ENCODE data around the gene SLCO2B1. TPM values are rescaled to one million over a fixed set of nuclear protein-coding genes. Genes with fewer than 3 reads are reported as not detected.

Gene SLCO2B1
- total RNA-seq, 6 donors from 2014 or later = 86.2 to 366 (median 193) TPM

DNA sequence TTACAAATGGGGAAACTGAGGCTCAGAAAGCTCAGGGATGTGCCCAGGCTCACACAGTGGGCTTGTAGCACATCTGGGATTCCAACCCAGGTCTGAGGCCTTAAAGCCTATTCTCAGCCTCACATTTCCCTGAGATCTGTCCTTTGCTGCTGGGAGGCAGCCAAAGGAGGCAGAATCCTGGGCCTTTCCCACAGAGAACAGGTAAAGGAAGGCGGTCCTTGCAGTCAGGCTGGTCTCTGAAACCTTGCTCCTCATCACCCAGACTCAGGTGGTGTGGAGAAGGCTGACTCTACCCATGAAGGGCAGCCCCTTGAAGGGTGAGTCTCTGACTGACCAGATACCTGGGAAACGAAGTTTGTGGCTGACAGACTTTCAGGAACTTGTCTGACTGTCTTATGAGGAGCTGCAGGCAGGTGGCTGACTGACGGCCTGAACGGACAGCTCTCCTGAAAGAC, 7.8 kb downstream of the SLCO2B1 start:
- Histone ChIP-seq H3K4me3 (no peak overlapping the region), H3K36me3 (no peaks in the 10 kb centered on the region), H3K4me1 (peaks cover 21 to 61% (median 43%) of the 10 kb centered on the region in 4 donors), H3K27me3 (no peaks in the 10 kb centered on the region), H3K9me3 (no peaks in the 10 kb centered on the region), H3K27ac (peak overlapping the region; percentile 60 to 91 (median 76))
- ATAC-seq (ENCODE audit: low FRiP score in 2 of 2) (no peak), DNase-seq (no peak)
- 60 to 77% methylated on average over 1 to 4 of the region's 4 CpGs for WGBS, 2 donors
- TF ChIP-seq EP300 (IDR thresholded peaks at IDR 0.05) = no peak
- no peak for TF ChIP-seq POLR2AphosphoS5 (IDR thresholded peaks at IDR 0.05)
- no peak for TF ChIP-seq CTCF (IDR thresholded peaks at IDR 0.05)
- no peak for TF ChIP-seq POLR2A (IDR thresholded peaks at IDR 0.05)

GRCh38 chr11:75159151-75159953, 8.4 kb downstream of the SLCO2B1 start:
- no peaks in the 10 kb centered on the region for H3K9me3 ChIP-seq
- H3K4me1 ChIP-seq = peaks cover 21 to 64% (median 43%) of the 10 kb centered on the region in 4 donors
- no peaks in the 10 kb centered on the region for H3K36me3 ChIP-seq
- TF ChIP-seq EP300 (IDR thresholded peaks at IDR 0.05) (no peak), POLR2AphosphoS5 (IDR thresholded peaks at IDR 0.05) (no peak), CTCF (IDR thresholded peaks at IDR 0.05) (no peak), POLR2A (IDR thresholded peaks at IDR 0.05) (no peak)
- no peak for ATAC-seq (ENCODE audit: low FRiP score in 2 of 2)
- H3K4me3 ChIP-seq = no peak overlapping the region
- peak overlapping the region; percentile 60 to 91 (median 76) for H3K27ac ChIP-seq
- 36 to 78% methylated on average over 3 to 17 of the region's 17 CpGs for WGBS, 2 donors
- H3K27me3 ChIP-seq = no peaks in the 10 kb centered on the region
- peak in 1 of 2 donors; percentile 66 for DNase-seq

DNA sequence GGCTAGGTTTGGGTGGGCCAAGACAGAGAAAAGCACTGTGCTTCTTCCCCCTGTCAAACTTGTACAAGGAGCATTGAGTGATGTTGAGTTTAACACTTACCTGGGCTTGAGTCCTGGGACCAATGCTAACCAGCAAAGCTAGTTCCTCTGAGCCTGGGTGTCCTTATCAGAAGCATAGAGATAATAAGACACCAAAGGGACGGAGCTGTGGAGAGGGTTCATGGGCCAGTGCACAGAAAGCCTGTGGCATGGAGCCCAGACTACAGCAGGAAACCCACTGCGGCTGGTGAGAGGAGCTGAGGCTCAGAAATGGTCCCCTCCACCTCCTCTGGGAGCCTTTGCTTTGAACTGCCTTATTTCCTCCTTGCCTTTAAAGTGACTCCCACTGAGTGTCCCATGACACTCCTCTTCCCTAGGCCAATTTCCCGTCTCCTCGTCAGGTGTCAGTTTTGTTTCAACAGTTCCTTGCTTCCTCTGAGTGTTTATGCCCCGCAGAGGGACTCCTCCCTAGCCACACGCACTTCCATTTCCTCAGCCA, 9.4 kb downstream of the SLCO2B1 start:
- no peak for ATAC-seq (ENCODE audit: low FRiP score in 2 of 2)
- Histone ChIP-seq H3K36me3 (no peaks in the 10 kb centered on the region), H3K4me3 (no peak overlapping the region), H3K27ac (peak overlapping the region; percentile 60 to 91 (median 76)), H3K9me3 (no peaks in the 10 kb centered on the region), H3K4me1 (peaks cover 16 to 56% (median 41%) of the 10 kb centered on the region in 4 donors), H3K27me3 (no peaks in the 10 kb centered on the region)
- WGBS, 2 donors = 40 to 42% methylated on average over 6 of the region's 6 CpGs
- TF ChIP-seq POLR2AphosphoS5 (IDR thresholded peaks at IDR 0.05) (peak; percentile 75 to 91), POLR2A (IDR thresholded peaks at IDR 0.05) (peak in 1 of 4 donors; percentile 37), EP300 (IDR thresholded peaks at IDR 0.05) (peak in 2 of 4 donors; percentile 51 to 75), CTCF (IDR thresholded peaks at IDR 0.05) (no peak)
- DNase-seq = peak in 1 of 2 donors; percentile 33

- ATAC-seq (ENCODE audit: low FRiP score in 2 of 2) (no peak), DNase-seq (no peak)
- H3K27ac ChIP-seq = peak overlapping the region; percentile 60 to 91 (median 74)
- H3K36me3 ChIP-seq = peaks cover 0 to 3% (median 0%) of the 10 kb centered on the region in 4 donors
- H3K4me3 ChIP-seq = no peak overlapping the region
- WGBS, 2 donors = 71 to 96% methylated on average over 1 of the region's 1 CpG
- TF ChIP-seq EP300 (IDR thresholded peaks at IDR 0.05) (no peak), POLR2AphosphoS5 (IDR thresholded peaks at IDR 0.05) (no peak), CTCF (IDR thresholded peaks at IDR 0.05) (no peak), POLR2A (IDR thresholded peaks at IDR 0.05) (no peak)
- peaks cover 13 to 50% (median 38%) of the 10 kb centered on the region in 4 donors for H3K4me1 ChIP-seq
- H3K27me3 ChIP-seq = no peaks in the 10 kb centered on the region
- no peaks in the 10 kb centered on the region for H3K9me3 ChIP-seq
These were observed 10.0 kb downstream of the SLCO2B1 start for GRCh38 chr11:75160880-75161279.

All from upper lobe of left lung (tissue), 6 donors.